PC-3 (cell line): ENCODE data around the gene GBP7. TPM values are rescaled to one million over a fixed set of nuclear protein-coding genes. Genes with fewer than 3 reads are reported as not detected.

Experiments
- ATAC-seq: fragments of 200-7000 bp; cut with Tn5 transposase; 2 replicates; pipeline ENCODE4 v1.9.1; 2020; ENCODE audit warnings: mild to moderate bottlenecking, moderate library complexity
- BruUV-seq: library from RNA; stranded (reverse); fragments of 400-500 nt; replicated peaks from 2 replicates; lab custom pipeline; 2021; lab: Mats Ljungman, UMichigan
- CTCF ChIA-PET: fragments of 300-600 bp; sonication (Branson Sonifier 250); formaldehyde crosslinking; loops from one replicate; lab custom pipeline; 2022; ENCODE audit warnings: antibody characterized with exemption; lab: Charles Lee
- POLR2A ChIA-PET: fragments of 300-600 bp; sonication (Branson Sonifier 250); formaldehyde crosslinking; loops from one replicate; lab custom pipeline; 2022; ENCODE audit warnings: antibody characterized with exemption; ENCODE audit not compliant: unreplicated experiment; lab: Charles Lee
- DNase-seq: peaks from one replicate; pipeline ENCODE4 v3.0.0-alpha.2; 2015
- H2AFZ ChIP-seq: fragments of 300-600 bp; sonication (generic); 2 replicates; pipeline ENCODE4 v1.6.0; 2016; ENCODE audit warnings: antibody characterized with exemption, low read length
- H3F3A ChIP-seq: fragments of 300-600 bp; sonication (generic); one replicate; pipeline ENCODE4 v1.6.0; 2017; ENCODE audit warnings: antibody characterized with exemption, low read length, control low read depth, mild to moderate bottlenecking; ENCODE audit not compliant: unreplicated experiment
- H3K27ac ChIP-seq: fragments of 300-600 bp; sonication (generic); 2 replicates; pipeline ENCODE4 v1.5.1; 2016; ENCODE audit warnings: mild to moderate bottlenecking, low read length
- H3K27me3 ChIP-seq: fragments of 300-600 bp; sonication (generic); 2 replicates; pipeline ENCODE4 v1.6.1; 2016; ENCODE audit warnings: low read length, mixed read lengths
- H3K36me3 ChIP-seq: fragments of 300-600 bp; sonication (generic); 2 replicates; pipeline ENCODE4 v1.6.1; 2016; ENCODE audit warnings: low read depth, mixed run types, low read length, mixed read lengths
- H3K4me1 ChIP-seq: fragments of 300-600 bp; sonication (generic); 2 replicates; pipeline ENCODE4 v1.5.1; 2016; ENCODE audit warnings: low read length; ENCODE audit not compliant: insufficient read depth
- H3K4me2 ChIP-seq: fragments of 300-600 bp; sonication (generic); 2 replicates; pipeline ENCODE4 v1.6.0; 2016; ENCODE audit warnings: low read length
- H3K4me3 ChIP-seq: fragments of 300-600 bp; sonication (generic); 2 replicates; pipeline ENCODE4 v1.5.1; 2016; ENCODE audit warnings: mild to moderate bottlenecking, low read length, mixed read lengths
- H3K79me2 ChIP-seq: fragments of 300-600 bp; sonication (generic); 2 replicates; pipeline ENCODE4 v1.6.1; 2017; ENCODE audit warnings: low read length, mixed read lengths
- H3K9ac ChIP-seq: fragments of 300-600 bp; sonication (generic); 2 replicates; pipeline ENCODE4 v1.6.0; 2016; ENCODE audit warnings: mild to moderate bottlenecking, low read length
- H3K9me2 ChIP-seq: fragments of 300-600 bp; sonication (generic); replicated peaks from 2 replicates; pipeline ENCODE4 v1.6.1; 2016; ENCODE audit warnings: mixed run types, low read length, mixed read lengths
- H3K9me3 ChIP-seq: fragments of 300-600 bp; sonication (generic); 2 replicates; pipeline ENCODE4 v1.6.1; 2016; ENCODE audit warnings: low read length, mixed read lengths
- H4K20me1 ChIP-seq: fragments of 300-600 bp; sonication (generic); 2 replicates; pipeline ENCODE4 v1.6.1; 2016; ENCODE audit warnings: low read length, mixed read lengths
- CTCF ChIP-seq: fragments of 300-600 bp; sonication (generic); conservative IDR thresholded peaks from 2 replicates; pipeline ENCODE4 v1.5.1; 2017; ENCODE audit warnings: antibody characterized with exemption, low read depth, mild to moderate bottlenecking, low read length
- EZH2 ChIP-seq: fragments of 300-600 bp; sonication (generic); IDR thresholded peaks from one replicate; pipeline ENCODE4 v1.6.1; 2017; ENCODE audit warnings: antibody characterized with exemption, mild to moderate bottlenecking, low read length; ENCODE audit not compliant: unreplicated experiment
- EZH2phosphoT487 ChIP-seq: fragments of 300-600 bp; sonication (generic); IDR thresholded peaks from 2 replicates; pipeline ENCODE4 v1.6.1; 2018; ENCODE audit warnings: mild to moderate bottlenecking, antibody characterized with exemption, low read length, borderline replicate concordance
- intact Hi-C: fragments of 100-400 bp; cut with micrococcal nuclease; formaldehyde crosslinking; loops from 2 replicates; pipeline ENCODE4 v1.9.0; 2023
- total RNA-seq: library from RNA; depleted of rRNA; stranded (reverse); fragments of >200 nt; gene quantifications from 2 replicates; pipeline ENCODE4 v1.2.3, GENCODE V29; 2014

The GBP7 gene
- total RNA-seq, 1 experiment from 2014 or later, result 0.07 TPM

DNA sequence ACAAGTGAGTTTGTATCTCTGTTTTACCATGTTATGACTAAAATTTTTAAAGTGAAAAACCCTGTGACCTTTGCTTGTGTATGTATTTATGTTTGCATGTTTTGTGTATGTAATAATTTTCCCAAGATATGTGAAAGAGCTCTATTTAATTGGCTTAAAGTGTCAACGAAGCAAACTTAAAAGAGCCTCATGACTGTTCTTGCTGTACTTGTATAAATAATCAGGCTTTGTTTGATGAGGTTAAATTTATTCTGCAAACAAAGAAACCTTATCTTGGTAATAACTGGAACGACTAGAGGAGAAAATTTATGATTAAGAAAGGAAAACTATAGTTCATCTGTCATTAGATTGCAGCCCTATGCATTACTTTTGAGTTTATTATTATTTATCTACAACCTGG lies 6.6 kb downstream of the GBP7 start:
- intact Hi-C loops, result no loop called here
- ChIA-PET POLR2A (no interaction called here), CTCF (no interaction called here)
- Histone ChIP-seq H3K4me3 (no peak overlapping the region), H3F3A (no peaks in the 10 kb centered on the region), H3K9ac (no peak overlapping the region), H3K4me2 (no peak overlapping the region), H3K9me3 (no peaks in the 10 kb centered on the region), H3K27ac (no peak overlapping the region), H2AFZ (no peak overlapping the region), H3K79me2 (no peaks in the 10 kb centered on the region), H3K4me1 (no peaks in the 10 kb centered on the region), H3K36me3 (no peaks in the 10 kb centered on the region), H4K20me1 (no peaks in the 10 kb centered on the region), H3K27me3 (no peaks in the 10 kb centered on the region), H3K9me2 (no peaks in the 10 kb centered on the region)
- no peak for TF ChIP-seq EZH2phosphoT487
- DNase-seq, result no peak
- ATAC-seq, result peak; percentile 31; the same call in 1 of the 2 replicates
- BruUV-seq, result no TSS peak

DNA sequence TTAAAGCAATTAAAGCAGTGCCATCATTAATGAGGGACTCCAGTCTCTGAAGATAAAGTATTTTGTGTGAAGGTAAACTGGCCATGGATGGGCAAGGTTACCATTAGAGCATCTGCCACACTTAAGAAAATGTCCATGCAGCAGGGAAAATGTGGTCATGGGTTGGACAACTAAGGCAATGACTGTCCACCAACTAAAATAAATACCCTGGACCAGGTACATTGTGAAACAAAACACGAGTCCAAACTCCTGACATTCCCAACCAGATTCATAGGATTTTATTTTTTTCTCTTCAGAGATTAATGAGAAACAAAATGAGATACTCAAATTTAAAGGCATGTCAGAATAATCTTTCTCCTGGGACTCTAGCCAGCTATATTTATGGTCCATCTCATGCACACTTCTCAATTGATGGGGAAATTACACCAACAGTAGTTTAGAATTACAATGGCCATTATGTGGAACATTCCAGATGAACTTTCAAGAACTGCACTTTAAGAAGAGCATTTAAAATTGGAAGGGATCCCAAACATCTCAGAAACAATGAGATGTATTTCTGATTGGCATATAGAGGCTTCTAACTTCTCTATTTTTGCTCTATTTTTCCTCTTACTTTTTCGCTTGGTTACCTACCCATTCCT lies 8.1 kb downstream of the GBP7 start:
- Histone ChIP-seq H3K27ac (no peak overlapping the region), H3K27me3 (no peaks in the 10 kb centered on the region), H2AFZ (no peak overlapping the region), H3K4me3 (no peak overlapping the region), H4K20me1 (no peaks in the 10 kb centered on the region), H3F3A (no peaks in the 10 kb centered on the region), H3K79me2 (no peaks in the 10 kb centered on the region), H3K9me2 (no peaks in the 10 kb centered on the region), H3K4me2 (no peak overlapping the region), H3K9ac (no peak overlapping the region), H3K36me3 (no peaks in the 10 kb centered on the region), H3K9me3 (no peaks in the 10 kb centered on the region), H3K4me1 (no peaks in the 10 kb centered on the region)
- POLR2A ChIA-PET, result interaction anchor here (0.6 kb wide), 1 partner anchor 103 kb away, joined by 3 read pairs; the partner anchor contains the start of gene GBP1
- no TSS peak for BruUV-seq
- TF ChIP-seq EZH2phosphoT487 (no peak), CTCF (no peak), EZH2 (no peak)
- DNase-seq, result no peak
- intact Hi-C loops, result no loop called here
- CTCF ChIA-PET, result no interaction called here
- ATAC-seq, result no peak

- no peaks in the 10 kb centered on the region for H3K9me2 ChIP-seq
- POLR2A ChIA-PET, result interaction anchor here (0.6 kb wide), 1 partner anchor 102 kb away, joined by 3 read pairs; the partner anchor contains the start of gene GBP1
- no peak overlapping the region for H3K4me2 ChIP-seq
- H3K4me3 ChIP-seq, result no peak overlapping the region
- peak overlapping the region; percentile 17; the same call in 1 of the 2 replicates for H3K27ac ChIP-seq
- TF ChIP-seq EZH2 (no peak), CTCF (no peak), EZH2phosphoT487 (no peak)
- CTCF ChIA-PET, result no interaction called here
- no peaks in the 10 kb centered on the region for H3K4me1 ChIP-seq
- H3K36me3 ChIP-seq, result no peaks in the 10 kb centered on the region
- no peak overlapping the region for H2AFZ ChIP-seq
- H3K9ac ChIP-seq, result no peak overlapping the region
- BruUV-seq, result no TSS peak
- no peaks in the 10 kb centered on the region for H3K27me3 ChIP-seq
- DNase-seq (peak; percentile 14), ATAC-seq (peak; percentile 96)
- intact Hi-C loops, result no loop called here
- H3K79me2 ChIP-seq, result no peaks in the 10 kb centered on the region
- H4K20me1 ChIP-seq, result no peaks in the 10 kb centered on the region
- H3K9me3 ChIP-seq, result no peaks in the 10 kb centered on the region
- H3F3A ChIP-seq, result no peaks in the 10 kb centered on the region
Observed at GRCh38 chr1:89166705-89167104, 9.1 kb downstream of the GBP7 start.
